T-cell (primary cell): ENCODE data around the gene MEAF6. TPM values are rescaled to one million over a fixed set of nuclear protein-coding genes. Genes with fewer than 3 reads are reported as not detected.
"Not testable (repeated sequence)": the region's sequence is repeated elsewhere in the genome, so short reads cannot be mapped to it uniquely, and the experiment has no call there.

ENCODE experiments used
- ATAC-seq, 4 experiments: fragments of 200-7000 bp in 3 of 4; fragments of 150-1000 bp in 1 of 4; cut with Tn5 transposase; replicated peaks in 1 of 4; 1 replicate in 3 of 4; 2 replicates in 1 of 4; pipeline ENCODE4 v1.10.0; 2021; ENCODE audit warnings: moderate library complexity in 3 of 4, mild to moderate bottlenecking in 2 of 4, moderate number of reproducible peaks in 1 of 4
- CTCF ChIA-PET, 2 donors: fragments of 300-600 bp; sonication (Branson Sonifier 250); formaldehyde crosslinking; loops; one replicate each; lab custom pipeline; 2022; ENCODE audit warnings: antibody characterized with exemption in 2 of 2; lab: Charles Lee
- POLR2A ChIA-PET, 2 donors: fragments of 300-600 bp; sonication (Branson Sonifier 250); formaldehyde crosslinking; loops; one replicate each; lab custom pipeline; 2022; ENCODE audit warnings: antibody characterized with exemption in 2 of 2; lab: Charles Lee
- DNase-seq, 35 experiments: peaks; one replicate each; pipeline versions ENCODE4 v3.0.0 to v3.0.0-alpha.2; 2013 to 2023
- H3K27ac ChIP-seq: one replicate; pipeline ENCODE4 v1.5.1; 2013; ENCODE audit warnings: low read length
- H3K27me3 ChIP-seq, 2 experiments: replicated peaks in 1 of 2; 1 replicate in 1 of 2; 2 replicates in 1 of 2; pipeline versions ENCODE4 v1.6.1 to v1.7.0; 2013; ENCODE audit warnings: low read length in 1 of 2, mixed read lengths in 1 of 2; ENCODE audit not compliant: control insufficient read depth in 2 of 2, insufficient read depth in 2 of 2; ENCODE audit errors: extremely low read depth in 1 of 2
- H3K36me3 ChIP-seq, 2 donors: 1 replicate in 1 of 2; 2 replicates in 1 of 2; pipeline versions ENCODE4 v1.6.1 to v1.7.0; 2013; ENCODE audit warnings: low read length in 1 of 2; ENCODE audit not compliant: control insufficient read depth in 2 of 2, insufficient read depth in 1 of 2; ENCODE audit errors: extremely low read depth in 1 of 2
- H3K4me1 ChIP-seq, 2 experiments: 1 replicate in 1 of 2; 2 replicates in 1 of 2; pipeline versions ENCODE4 v1.6.1 to v1.7.0; 2013; ENCODE audit warnings: low read length in 2 of 2, mixed read lengths in 1 of 2; ENCODE audit not compliant: insufficient read depth in 2 of 2, control insufficient read depth in 1 of 2; ENCODE audit errors: extremely low read depth in 1 of 2
- H3K4me3 ChIP-seq, 2 donors: 1 replicate in 1 of 2; 2 replicates in 1 of 2; pipeline versions ENCODE4 v1.5.1 to v1.7.0; 2013; ENCODE audit warnings: mild to moderate bottlenecking in 2 of 2, low read length in 1 of 2, moderate library complexity in 1 of 2; ENCODE audit not compliant: control insufficient read depth in 1 of 2; ENCODE audit errors: extremely low read depth in 1 of 2
- H3K9me3 ChIP-seq: 2 replicates; pipeline ENCODE4 v1.7.0; 2013
- H3K27ac Mint-ChIP-seq, 2 donors: one replicate each; pipeline ENCODE4 v1.8.0; 2020 to 2021; ENCODE audit warnings: mild to moderate bottlenecking in 2 of 2, mixed read lengths in 2 of 2
- H3K27me3 Mint-ChIP-seq, 2 donors: one replicate each; pipeline ENCODE4 v1.8.0; 2021 to 2022; ENCODE audit warnings: mixed read lengths in 2 of 2
- H3K36me3 Mint-ChIP-seq: one replicate; pipeline ENCODE4 v1.8.0; 2021; ENCODE audit warnings: mixed read lengths
- H3K4me1 Mint-ChIP-seq, 3 donors: one replicate each; pipeline ENCODE4 v1.8.0; 2020 to 2022; ENCODE audit warnings: mixed read lengths in 3 of 3, mild to moderate bottlenecking in 1 of 3
- H3K4me3 Mint-ChIP-seq, 3 donors: one replicate each; pipeline ENCODE4 v1.8.0; 2020 to 2022; ENCODE audit warnings: mild to moderate bottlenecking in 3 of 3, mixed read lengths in 3 of 3, moderate library complexity in 3 of 3
- H3K9me3 Mint-ChIP-seq, 3 donors: one replicate each; pipeline ENCODE4 v1.8.0; 2020 to 2022; ENCODE audit warnings: mixed read lengths in 3 of 3
- WGBS: methylation state at CpG from one replicate; pipeline ENCODE4 v1.1.5; 2013; ENCODE audit warnings: missing lambda C conversion rate; ENCODE audit not compliant: insufficient coverage; 5-methylcytosine and 5-hydroxymethylcytosine counted together
- total RNA-seq, 35 experiments: library from RNA in 6 of 35; stranded (reverse) in 6 of 35; fragments of 120-200 nt in 1 of 35; gene quantifications; one replicate each; pipeline versions ENCODE4 v1.2.1 to v1.2.4 and lab custom pipeline; 2013 to 2026

MEAF6 gene
- total RNA-seq, 5 donors from 2014 or later (not counting 1 experiment from before 2014, with no cell fraction given): 54.0 to 86.3 (median 84.9) TPM

DNA sequence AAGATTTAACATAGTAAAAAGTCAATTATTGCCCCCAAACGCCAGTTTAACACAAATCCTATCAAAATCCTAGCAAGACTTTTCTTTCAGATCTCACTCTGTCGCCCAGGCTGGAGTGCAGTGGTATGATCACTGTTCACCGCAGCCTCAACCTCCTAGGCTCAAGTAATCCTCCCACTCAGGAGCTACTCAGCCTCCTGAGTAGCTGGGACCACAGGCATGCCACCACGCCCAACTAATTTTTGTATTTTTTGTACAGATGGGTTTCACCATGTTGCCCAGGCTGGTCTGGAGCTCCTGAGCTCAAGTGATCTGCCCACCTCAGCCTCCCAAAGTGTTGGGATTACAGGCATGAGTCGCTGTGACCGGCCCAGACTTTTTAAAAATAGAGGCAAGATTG is 34.8 kb upstream of the MEAF6 start:
- no peak overlapping the region for H3K27ac ChIP-seq
- no peak for DNase-seq
- ATAC-seq: no peak
- no peak overlapping the region for H3K4me3 Mint-ChIP-seq
- 94% methylated on average over 2 of the region's 6 CpGs for WGBS
- no peaks in the 10 kb centered on the region for H3K27me3 Mint-ChIP-seq
- peak overlapping the region; percentile 21 to 50 for H3K27ac Mint-ChIP-seq
- POLR2A ChIA-PET: interaction anchor here (0.6 kb wide), 2 partner anchors 15 to 24 kb away, joined by 3 read pairs; no protein-coding TSS in a partner anchor
- H3K27me3 ChIP-seq: no peaks in the 10 kb centered on the region
- H3K9me3 ChIP-seq: no peaks in the 10 kb centered on the region
- no peaks in the 10 kb centered on the region for H3K9me3 Mint-ChIP-seq
- H3K4me1 Mint-ChIP-seq: peaks cover 42 to 50% (median 43%) of the 10 kb centered on the region in 3 donors
- H3K4me1 ChIP-seq: peaks cover 7 to 20% of the 10 kb centered on the region in 2 experiments
- peaks cover 13 to 47% of the 10 kb centered on the region in 2 donors for H3K36me3 ChIP-seq
- CTCF ChIA-PET: no interaction called here
- H3K4me3 ChIP-seq: no peak overlapping the region
- peaks cover 40% of the 10 kb centered on the region for H3K36me3 Mint-ChIP-seq

DNA sequence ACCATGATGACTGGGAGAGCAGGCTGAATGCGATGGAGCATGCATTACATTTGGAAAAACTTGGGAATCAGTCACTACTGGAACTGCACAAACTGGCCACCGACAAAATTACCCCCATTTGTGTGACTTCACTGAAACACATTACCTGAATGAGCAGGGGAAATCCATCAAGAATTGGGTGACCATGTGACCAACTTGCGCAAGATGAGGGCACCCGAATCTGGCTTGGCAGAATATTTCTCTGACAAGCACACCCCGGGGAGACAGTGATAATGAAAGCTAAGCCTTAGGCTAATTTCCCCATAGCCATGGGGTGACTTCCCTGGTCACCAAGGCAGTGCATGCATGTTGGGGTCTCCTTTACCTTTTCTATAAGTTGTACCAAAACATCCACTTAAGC is 30.5 kb upstream of the MEAF6 start:
- Histone ChIP-seq H3K4me1 (peaks cover 0 to 3% of the 10 kb centered on the region in 2 experiments), H3K4me3 (no peak overlapping the region), H3K27me3 (no peaks in the 10 kb centered on the region), H3K36me3 (peaks cover 21 to 45% of the 10 kb centered on the region in 2 donors), H3K27ac (no peak overlapping the region), H3K9me3 (no peaks in the 10 kb centered on the region)
- ChIA-PET POLR2A (interaction anchor here in 1 of 2 donors (0.6 kb wide), 1 partner anchor 307 kb away, joined by 6 read pairs; no protein-coding TSS in a partner anchor), CTCF (no interaction called here)
- H3K36me3 Mint-ChIP-seq: peaks cover 44% of the 10 kb centered on the region
- no peak for ATAC-seq
- peaks cover 8 to 14% (median 10%) of the 10 kb centered on the region in 3 donors for H3K4me1 Mint-ChIP-seq
- no peaks in the 10 kb centered on the region for H3K9me3 Mint-ChIP-seq
- WGBS: 100% methylated on average over 3 of the region's 5 CpGs
- no peak for DNase-seq
- no peak overlapping the region for H3K4me3 Mint-ChIP-seq
- no peak overlapping the region for H3K27ac Mint-ChIP-seq
- no peaks in the 10 kb centered on the region for H3K27me3 Mint-ChIP-seq

DNA sequence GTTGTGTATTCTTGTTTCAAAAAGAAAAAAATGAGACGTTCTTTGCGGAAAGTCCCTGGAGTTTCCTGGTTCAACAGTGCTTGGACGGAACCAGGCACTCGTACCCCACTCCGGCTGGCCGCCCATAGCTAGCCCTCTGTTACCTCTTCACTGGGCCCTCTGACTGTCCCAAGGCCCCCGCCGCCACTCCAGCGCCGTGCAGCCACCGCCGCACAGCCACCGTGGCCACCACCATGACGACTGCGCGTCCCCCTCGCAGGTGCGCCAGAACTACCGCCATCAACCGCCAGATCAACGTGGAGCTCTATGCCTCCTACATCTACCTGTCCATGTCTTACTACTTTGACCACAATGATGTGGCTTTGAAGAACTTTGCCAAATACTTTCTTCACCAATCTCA is 30.0 kb upstream of the MEAF6 start:
- Histone ChIP-seq H3K27ac (no peak overlapping the region), H3K4me1 (peaks cover 0 to 3% of the 10 kb centered on the region in 2 experiments), H3K27me3 (no peaks in the 10 kb centered on the region), H3K4me3 (no peak overlapping the region), H3K36me3 (peaks cover 25 to 50% of the 10 kb centered on the region in 2 donors), H3K9me3 (no peaks in the 10 kb centered on the region)
- WGBS: 96% methylated on average over 16 of the region's 21 CpGs
- Mint-ChIP-seq H3K4me1 (peaks cover 4 to 9% (median 5%) of the 10 kb centered on the region in 3 donors), H3K4me3 (no peak overlapping the region), H3K27me3 (no peaks in the 10 kb centered on the region), H3K27ac (no peak overlapping the region), H3K9me3 (no peaks in the 10 kb centered on the region), H3K36me3 (peaks cover 43% of the 10 kb centered on the region)
- ChIA-PET POLR2A (interaction anchor here in 1 of 2 donors (0.6 kb wide), 1 partner anchor 307 kb away, joined by 6 read pairs; no protein-coding TSS in a partner anchor), CTCF (no interaction called here)
- no peak for ATAC-seq
- DNase-seq: no peak

DNA sequence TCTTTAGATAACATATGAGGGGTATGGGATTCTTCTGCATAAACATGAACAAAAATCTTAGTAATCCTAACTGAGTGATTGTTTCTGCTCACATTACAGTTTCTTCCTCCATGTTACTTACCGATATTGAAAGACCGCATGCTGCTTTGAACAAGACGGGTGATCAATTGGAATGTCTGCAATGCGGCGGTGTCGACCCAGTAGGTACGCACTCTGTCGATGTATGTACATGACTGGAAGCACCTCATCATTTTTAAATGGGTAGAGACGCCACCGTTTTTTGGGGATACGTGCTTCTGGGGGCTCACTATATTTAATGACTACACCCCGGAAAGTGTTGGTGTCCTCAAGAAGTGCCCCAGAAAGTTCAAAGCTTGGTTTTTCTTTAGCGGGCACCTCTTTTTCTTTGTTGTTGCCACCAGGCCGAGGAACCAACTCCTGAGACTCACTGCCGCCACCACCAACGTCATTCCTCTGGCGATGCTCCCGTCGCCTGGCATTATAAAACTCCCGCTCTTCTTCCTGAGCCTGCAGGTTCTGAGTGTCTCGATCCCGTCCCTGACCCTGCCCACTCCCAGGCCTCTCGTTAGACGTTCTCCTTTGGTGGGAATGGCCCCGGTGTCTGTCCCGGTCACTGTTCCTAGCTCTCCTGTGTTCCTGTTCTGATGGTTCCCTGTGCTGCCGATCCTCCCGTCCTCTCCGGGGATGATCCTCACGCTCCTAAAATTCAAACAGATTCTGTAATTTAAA is 25.6 kb upstream of the MEAF6 start:
- CTCF ChIA-PET: interaction anchor here in 1 of 2 donors (1.0 kb wide), 1 partner anchor 13 kb away, joined by 3 read pairs; no protein-coding TSS in a partner anchor
- Mint-ChIP-seq H3K4me3 (no peak overlapping the region), H3K27me3 (no peaks in the 10 kb centered on the region), H3K27ac (no peak overlapping the region), H3K4me1 (peaks cover 0 to 10% (median 0%) of the 10 kb centered on the region in 3 donors), H3K9me3 (no peaks in the 10 kb centered on the region), H3K36me3 (peaks cover 61% of the 10 kb centered on the region)
- Histone ChIP-seq H3K4me1 (no peaks in the 10 kb centered on the region), H3K4me3 (no peak overlapping the region), H3K27me3 (no peaks in the 10 kb centered on the region), H3K9me3 (no peaks in the 10 kb centered on the region), H3K36me3 (peaks cover 25 to 64% of the 10 kb centered on the region in 2 donors), H3K27ac (no peak overlapping the region)
- DNase-seq (no peak), ATAC-seq (no peak)
- 93% methylated on average over 24 of the region's 30 CpGs for WGBS
- POLR2A ChIA-PET: no interaction called here

DNA sequence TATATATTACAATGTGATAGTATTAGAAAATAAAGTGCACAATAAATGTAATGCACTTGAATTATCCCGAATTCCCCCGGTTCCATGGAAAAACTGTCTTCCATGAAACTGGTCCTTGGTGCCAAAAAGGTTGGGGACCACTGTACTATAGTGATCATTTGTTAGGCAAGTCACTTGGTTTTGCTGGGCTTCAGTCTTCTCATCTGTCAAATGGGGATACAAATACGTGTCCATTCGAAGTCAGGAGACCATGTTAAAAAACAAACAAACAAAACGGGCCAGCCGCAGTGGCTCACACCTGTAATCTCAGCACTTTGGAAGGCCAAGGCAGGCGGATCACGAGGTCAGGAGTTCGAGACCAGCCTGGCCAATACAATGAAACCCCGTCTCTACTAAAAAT is 24.6 kb upstream of the MEAF6 start:
- H3K9me3 ChIP-seq, DNase-seq, POLR2A ChIA-PET, H3K27ac Mint-ChIP-seq, H3K9me3 Mint-ChIP-seq, H3K27ac ChIP-seq, H3K27me3 ChIP-seq, H3K27me3 Mint-ChIP-seq, H3K4me1 ChIP-seq, H3K4me3 Mint-ChIP-seq, ATAC-seq, H3K4me3 ChIP-seq, CTCF ChIA-PET: not testable (repeated sequence)
- H3K36me3 ChIP-seq: peaks cover 18 to 58% of the 10 kb centered on the region in 2 donors
- Mint-ChIP-seq H3K36me3 (peaks cover 59% of the 10 kb centered on the region), H3K4me1 (peaks cover 0 to 10% (median 5%) of the 10 kb centered on the region in 3 donors)
- WGBS: 98% methylated on average over 6 of the region's 10 CpGs

DNA sequence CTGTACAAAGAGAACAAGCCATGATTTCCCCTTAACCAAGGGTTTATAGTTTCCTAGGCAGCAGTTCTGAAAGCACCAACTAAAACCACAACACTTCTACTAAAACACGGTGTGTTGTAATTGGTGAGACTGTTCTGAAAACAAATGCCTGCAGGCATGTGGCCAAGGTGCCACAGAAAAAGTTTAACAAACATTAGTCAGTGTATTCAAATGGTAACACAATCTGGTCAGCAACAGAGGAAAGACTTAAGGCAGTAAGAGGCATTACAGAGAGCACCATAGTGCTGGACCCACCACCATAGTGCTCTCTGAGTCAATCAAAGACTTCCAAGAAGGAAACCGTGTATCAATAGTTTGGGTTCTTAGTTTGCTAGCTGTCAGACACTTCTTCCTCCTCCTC is 22.8 kb upstream of the MEAF6 start:
- no CpG with 5 or more reads among the region's 2 CpGs for WGBS
- ChIA-PET POLR2A (interaction anchor here in 1 of 2 donors (0.7 kb wide), 1 partner anchor 46 kb away, joined by 3 read pairs; no protein-coding TSS in a partner anchor), CTCF (interaction anchor here in 1 of 2 donors (0.7 kb wide), 1 partner anchor 23 kb away, joined by 4 read pairs; the partner anchor contains the start of gene MEAF6)
- peaks cover 0 to 10% (median 5%) of the 10 kb centered on the region in 3 donors for H3K4me1 Mint-ChIP-seq
- H3K27me3 Mint-ChIP-seq: no peaks in the 10 kb centered on the region
- ATAC-seq: no peak
- Histone ChIP-seq H3K27me3 (no peaks in the 10 kb centered on the region), H3K27ac (no peak overlapping the region), H3K9me3 (no peaks in the 10 kb centered on the region), H3K36me3 (peaks cover 13 to 57% of the 10 kb centered on the region in 2 donors), H3K4me3 (no peak overlapping the region), H3K4me1 (no peaks in the 10 kb centered on the region)
- peaks cover 61% of the 10 kb centered on the region for H3K36me3 Mint-ChIP-seq
- no peak overlapping the region for H3K27ac Mint-ChIP-seq
- H3K9me3 Mint-ChIP-seq: no peaks in the 10 kb centered on the region
- H3K4me3 Mint-ChIP-seq: no peak overlapping the region
- DNase-seq: no peak
